Thyroid gland (tissue), 4 donors: ENCODE measurements around the gene FADS1.

Experiments used
- POLR2A ChIP-seq, 2 donors: fragments of 450-650 bp; IDR thresholded peaks; one replicate each; pipeline ENCODE4 v1.6.1; 2017; ENCODE audit warnings: antibody characterized with exemption in 2 of 2, mild to moderate bottlenecking in 2 of 2, moderate library complexity in 1 of 2
- TF ChIP-seq, protein P1 (sequence below), 6 experiments: fragments of 200-600 bp in 3 of 6; fragments of 450-650 bp in 3 of 6; sonication (generic) in 3 of 6; IDR thresholded peaks; one replicate each; pipeline ENCODE4 v1.5.1; 2016 to 2019; ENCODE audit warnings: antibody characterized with exemption in 6 of 6, mild to moderate bottlenecking in 2 of 6, inconsistent platforms in 1 of 6, moderate library complexity in 1 of 6

DNA sequence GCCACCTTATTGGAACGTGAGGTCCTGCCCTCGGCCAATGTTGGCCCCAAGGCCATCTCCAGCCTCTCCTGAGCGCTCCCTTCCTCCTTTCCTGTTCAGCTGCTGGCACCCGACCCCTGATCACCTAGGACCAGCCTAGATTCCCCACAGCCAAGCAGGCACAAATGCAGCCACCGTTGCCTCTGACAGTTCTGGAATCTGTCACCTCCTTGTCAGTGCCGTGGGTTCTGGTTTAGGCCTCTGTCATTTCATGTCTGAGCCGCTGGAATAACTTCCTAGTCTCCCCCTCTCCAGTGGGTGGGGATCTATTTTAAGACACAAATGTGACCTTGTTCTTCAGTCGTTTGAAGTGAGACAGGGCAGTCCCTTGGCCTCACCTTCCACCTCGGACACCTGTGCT is 44.8 kb upstream of the FADS1 start:
- no peak for TF ChIP-seq POLR2A (IDR thresholded peaks at IDR 0.05)
- TF ChIP-seq, protein P1, sequence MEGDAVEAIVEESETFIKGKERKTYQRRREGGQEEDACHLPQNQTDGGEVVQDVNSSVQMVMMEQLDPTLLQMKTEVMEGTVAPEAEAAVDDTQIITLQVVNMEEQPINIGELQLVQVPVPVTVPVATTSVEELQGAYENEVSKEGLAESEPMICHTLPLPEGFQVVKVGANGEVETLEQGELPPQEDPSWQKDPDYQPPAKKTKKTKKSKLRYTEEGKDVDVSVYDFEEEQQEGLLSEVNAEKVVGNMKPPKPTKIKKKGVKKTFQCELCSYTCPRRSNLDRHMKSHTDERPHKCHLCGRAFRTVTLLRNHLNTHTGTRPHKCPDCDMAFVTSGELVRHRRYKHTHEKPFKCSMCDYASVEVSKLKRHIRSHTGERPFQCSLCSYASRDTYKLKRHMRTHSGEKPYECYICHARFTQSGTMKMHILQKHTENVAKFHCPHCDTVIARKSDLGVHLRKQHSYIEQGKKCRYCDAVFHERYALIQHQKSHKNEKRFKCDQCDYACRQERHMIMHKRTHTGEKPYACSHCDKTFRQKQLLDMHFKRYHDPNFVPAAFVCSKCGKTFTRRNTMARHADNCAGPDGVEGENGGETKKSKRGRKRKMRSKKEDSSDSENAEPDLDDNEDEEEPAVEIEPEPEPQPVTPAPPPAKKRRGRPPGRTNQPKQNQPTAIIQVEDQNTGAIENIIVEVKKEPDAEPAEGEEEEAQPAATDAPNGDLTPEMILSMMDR (IDR thresholded peaks at IDR 0.05), result no peak
